RWPE2 (cell line): Measurements from ENCODE around the gene EPHB6.

Source experiments
- ATAC-seq: fragments of 200-7000 bp; cut with Tn5 transposase; 3 replicates; pipeline ENCODE4 v1.9.1; 2021; ENCODE audit warnings: low read depth
- DNase-seq: peaks from one replicate; pipeline ENCODE4 v3.0.0-alpha.2; 2020; ENCODE audit warnings: low spot score
- H3K27ac ChIP-seq: fragments of 450-650 bp; 2 replicates; pipeline ENCODE4 v1.5.1; 2017; ENCODE audit warnings: mild to moderate bottlenecking; ENCODE audit not compliant: poor library complexity, severe bottlenecking
- H3K27me3 ChIP-seq: fragments of 250-450 bp; sonication (Bioruptor Pico); 2 replicates; pipeline ENCODE4 v1.5.1; 2021; ENCODE audit warnings: mild to moderate bottlenecking, moderate library complexity; ENCODE audit not compliant: insufficient read depth, poor library complexity, severe bottlenecking
- H3K36me3 ChIP-seq: fragments of 250-450 bp; sonication (Bioruptor Pico); 2 replicates; pipeline ENCODE4 v1.5.1; 2020; ENCODE audit warnings: low read depth, mild to moderate bottlenecking, moderate library complexity
- H3K4me1 ChIP-seq: fragments of 250-450 bp; sonication (Bioruptor Pico); 2 replicates; pipeline ENCODE4 v1.5.1; 2021; ENCODE audit warnings: mild to moderate bottlenecking, moderate library complexity; ENCODE audit not compliant: insufficient read depth, poor library complexity, severe bottlenecking
- H3K4me3 ChIP-seq: fragments of 250-450 bp; sonication (Bioruptor Pico); 2 replicates; pipeline ENCODE4 v1.5.1; 2021; ENCODE audit warnings: mild to moderate bottlenecking, moderate library complexity; ENCODE audit not compliant: severe bottlenecking
- H3K9me3 ChIP-seq: fragments of 250-450 bp; sonication (Bioruptor Pico); 2 replicates; pipeline ENCODE4 v1.5.1; 2021; ENCODE audit warnings: mild to moderate bottlenecking, moderate library complexity; ENCODE audit not compliant: severe bottlenecking
- TF ChIP-seq, protein P1 (sequence below): fragments of 450-650 bp; IDR thresholded peaks from one replicate; pipeline ENCODE4 v1.5.1; 2017; ENCODE audit warnings: mild to moderate bottlenecking, moderate library complexity; ENCODE audit not compliant: poor library complexity, severe bottlenecking

Gene EPHB6

DNA sequence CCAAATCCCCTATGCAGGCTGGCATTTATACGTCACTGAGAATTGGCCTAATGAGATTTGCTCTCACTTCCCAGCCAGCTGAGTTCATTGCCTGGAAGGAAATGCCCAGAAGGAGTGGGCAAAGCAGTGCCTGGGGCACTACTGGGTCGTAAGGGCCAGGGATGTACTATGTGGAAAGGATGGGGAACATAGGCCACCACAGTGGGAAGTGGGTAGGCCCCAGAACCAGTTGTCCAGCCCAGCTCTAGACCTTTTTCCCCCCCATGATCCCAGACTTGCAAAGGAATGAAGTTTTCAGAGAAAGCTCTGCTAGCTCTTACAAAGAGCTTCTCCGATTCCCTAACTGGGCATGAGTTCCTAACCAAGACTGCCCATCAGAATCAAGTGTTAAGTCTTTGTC is 64.8 kb downstream of the EPHB6 start:
- Histone ChIP-seq H3K9me3 (no peaks in the 10 kb centered on the region), H3K27me3 (peaks cover 5% of the 10 kb centered on the region), H3K27ac (no peak overlapping the region), H3K4me1 (no peaks in the 10 kb centered on the region), H3K4me3 (no peak overlapping the region), H3K36me3 (no peaks in the 10 kb centered on the region)
- DNase-seq (no peak), ATAC-seq (no peak)
- TF ChIP-seq, protein P1, sequence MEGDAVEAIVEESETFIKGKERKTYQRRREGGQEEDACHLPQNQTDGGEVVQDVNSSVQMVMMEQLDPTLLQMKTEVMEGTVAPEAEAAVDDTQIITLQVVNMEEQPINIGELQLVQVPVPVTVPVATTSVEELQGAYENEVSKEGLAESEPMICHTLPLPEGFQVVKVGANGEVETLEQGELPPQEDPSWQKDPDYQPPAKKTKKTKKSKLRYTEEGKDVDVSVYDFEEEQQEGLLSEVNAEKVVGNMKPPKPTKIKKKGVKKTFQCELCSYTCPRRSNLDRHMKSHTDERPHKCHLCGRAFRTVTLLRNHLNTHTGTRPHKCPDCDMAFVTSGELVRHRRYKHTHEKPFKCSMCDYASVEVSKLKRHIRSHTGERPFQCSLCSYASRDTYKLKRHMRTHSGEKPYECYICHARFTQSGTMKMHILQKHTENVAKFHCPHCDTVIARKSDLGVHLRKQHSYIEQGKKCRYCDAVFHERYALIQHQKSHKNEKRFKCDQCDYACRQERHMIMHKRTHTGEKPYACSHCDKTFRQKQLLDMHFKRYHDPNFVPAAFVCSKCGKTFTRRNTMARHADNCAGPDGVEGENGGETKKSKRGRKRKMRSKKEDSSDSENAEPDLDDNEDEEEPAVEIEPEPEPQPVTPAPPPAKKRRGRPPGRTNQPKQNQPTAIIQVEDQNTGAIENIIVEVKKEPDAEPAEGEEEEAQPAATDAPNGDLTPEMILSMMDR: no peak
